K562 (cell line): ENCODE results near the gene PLEKHS1. TPM values are rescaled to one million over a fixed set of nuclear protein-coding genes. Genes with fewer than 3 reads are reported as not detected.

Experiments
- ATAC-seq: fragments of 200-7000 bp; cut with Tn5 transposase; 3 replicates; pipeline ENCODE4 v1.9.1; 2020; ENCODE audit warnings: moderate library complexity
- BruUV-seq: library from RNA; stranded (reverse); fragments of 400-500 nt; replicated peaks from 2 replicates; lab custom pipeline; 2021; lab: Mats Ljungman, UMichigan
- CTCF ChIA-PET: fragments of 300-600 bp; formaldehyde crosslinking; extraction: SDS; loops from one replicate; lab custom pipeline; 2021; ENCODE audit warnings: low intra/inter-chr PET ratio; lab: Yijun Ruan, JAX
- POLR2A ChIA-PET: fragments of 300-600, 350-650 bp; sonication (Branson Sonifier 250); formaldehyde crosslinking; extraction: SDS; loops from one replicate; lab custom pipeline; 2021; ENCODE audit warnings: antibody characterized with exemption, inconsistent platforms; lab: Yijun Ruan, JAX
- DNase-seq, 4 experiments: peaks; one replicate each; pipeline versions ENCODE4 v3.0.0 to v3.0.0-alpha.2; 2011 to 2018; ENCODE audit warnings: low spot score in 3 of 4, mixed read lengths in 3 of 4; ENCODE audit errors: extremely low read depth in 1 of 4
- FAIRE-seq: peaks from 2 replicates; lab custom pipeline; 2011; peaks lifted over from hg19 to GRCh38; lab: Jason Lieb, UNC
- H2AFZ ChIP-seq: 2 replicates; pipeline ENCODE4 v1.6.0; 2011; ENCODE audit warnings: low read depth, low read length, control low read depth, inconsistent platforms
- H3K27ac ChIP-seq: fragments of 200-600 bp; 3 replicates; pipeline ENCODE4 v1.8.0; 2011; ENCODE audit warnings: low read depth, mild to moderate bottlenecking, control low read depth, inconsistent platforms, low read length, moderate library complexity, mixed read lengths; ENCODE audit errors: extremely low read depth
- H3K27me3 ChIP-seq, 2 experiments: fragments of 300-600 bp in 1 of 2; 2 replicates in 1 of 2; 3 replicates in 1 of 2; pipeline versions ENCODE4 v1.6.0 to v1.8.0; 2011; ENCODE audit warnings: inconsistent platforms in 2 of 2, low read length in 2 of 2, mild to moderate bottlenecking in 1 of 2, mixed read lengths in 1 of 2, moderate library complexity in 1 of 2; ENCODE audit not compliant: control insufficient read depth in 2 of 2, insufficient read depth in 2 of 2
- H3K36me3 ChIP-seq: fragments of 300-600 bp; 3 replicates; pipeline ENCODE4 v1.8.0; 2011; ENCODE audit warnings: mild to moderate bottlenecking, low read length, inconsistent platforms; ENCODE audit not compliant: control insufficient read depth, insufficient read depth
- H3K4me1 ChIP-seq, 2 experiments: fragments of 200-600 bp in 1 of 2; replicated peaks in 1 of 2; 2 replicates in 1 of 2; 3 replicates in 1 of 2; pipeline versions ENCODE4 v1.5.1 to v1.8.0; 2011; ENCODE audit warnings: inconsistent platforms in 2 of 2, low read length in 2 of 2, mild to moderate bottlenecking in 1 of 2, mixed read lengths in 1 of 2, moderate library complexity in 1 of 2; ENCODE audit not compliant: control insufficient read depth in 2 of 2, insufficient read depth in 2 of 2
- H3K4me2 ChIP-seq: 2 replicates; pipeline ENCODE4 v1.6.1; 2011; ENCODE audit warnings: low read length, control low read depth, inconsistent platforms, mixed read lengths; ENCODE audit not compliant: insufficient read depth
- H3K4me3 ChIP-seq: fragments of 200-600 bp; sonication (generic), shearing (Covaris generic); 2 replicates; pipeline ENCODE4 v1.5.1; 2016; ENCODE audit warnings: control low read depth, inconsistent platforms
- H3K79me2 ChIP-seq: fragments of 200-600 bp; 3 replicates; pipeline ENCODE4 v1.8.0; 2011; ENCODE audit warnings: low read length, inconsistent platforms; ENCODE audit not compliant: control insufficient read depth, insufficient read depth
- H3K9ac ChIP-seq, 2 experiments: 2 replicates each; pipeline versions ENCODE4 v1.6.0 to v1.6.1; 2011; ENCODE audit warnings: low read depth in 2 of 2, low read length in 2 of 2, control low read depth in 1 of 2, inconsistent platforms in 1 of 2, mild to moderate bottlenecking in 1 of 2, mixed read lengths in 1 of 2; ENCODE audit not compliant: insufficient read depth in 1 of 2
- H3K9me1 ChIP-seq: one replicate; pipeline ENCODE4 v1.6.0; 2011; ENCODE audit warnings: inconsistent platforms, mild to moderate bottlenecking, low read length, moderate library complexity; ENCODE audit not compliant: control insufficient read depth, insufficient read depth
- H3K9me3 ChIP-seq: replicated peaks from 2 replicates; pipeline ENCODE4 v1.5.1; 2011; ENCODE audit warnings: low read depth, low read length, inconsistent platforms; ENCODE audit not compliant: control insufficient read depth, insufficient read depth
- H4K20me1 ChIP-seq: replicated peaks from 2 replicates; pipeline ENCODE4 v1.6.1; 2011; ENCODE audit warnings: low read length, inconsistent platforms, mixed read lengths; ENCODE audit not compliant: control insufficient read depth, insufficient read depth
- ATF4 ChIP-seq: fragments of 450-650 bp; formaldehyde crosslinking; IDR thresholded peaks from 2 replicates; pipeline ENCODE4 v1.4.0; 2022; ENCODE audit warnings: mild to moderate bottlenecking, moderate library complexity
- CREBBP ChIP-seq: IDR thresholded peaks from one replicate; pipeline ENCODE4 v1.6.1; 2012; ENCODE audit warnings: low read depth, mild to moderate bottlenecking, control low read depth, inconsistent platforms, low read length
- CTCF ChIP-seq, 3 experiments: IDR thresholded peaks in 2 of 3; conservative IDR thresholded peaks in 1 of 3; 2 replicates each; pipeline ENCODE4 v1.5.1; 2011 to 2012; ENCODE audit warnings: low read length in 3 of 3, mild to moderate bottlenecking in 3 of 3, control low read depth in 2 of 3, improper control_type of control experiment in 1 of 3, inconsistent platforms in 1 of 3, low read depth in 1 of 3, mixed read lengths in 1 of 3, moderate library complexity in 1 of 3; ENCODE audit not compliant: insufficient read depth in 2 of 3
- NFATC3 ChIP-seq: fragments of 450-650 bp; IDR thresholded peaks from 2 replicates; pipeline ENCODE4 v1.6.1; 2017; ENCODE audit warnings: mild to moderate bottlenecking
- WGBS: fragments of 100-300 bp; shearing (Covaris generic); methylation state at CpG from one replicate; pipeline ENCODE4 v1.1.6; 2016; ENCODE audit warnings: low coverage, mixed read lengths; ENCODE audit not compliant: insufficient coverage; ENCODE audit errors: missing lambda C conversion rate; 5-methylcytosine and 5-hydroxymethylcytosine counted together
- in situ Hi-C: fragments of 300-500 bp; cut with MboI; formaldehyde crosslinking; loops from 4 replicates; pipeline ENCODE4 v1.15.0; 2018; ENCODE audit warnings: inconsistent platforms, mixed read lengths
- intact Hi-C: fragments of 100-400 bp; cut with micrococcal nuclease; formaldehyde crosslinking; loops from 2 replicates; pipeline ENCODE4 v1.14.2; 2022
- polyA plus RNA-seq, 8 experiments: library from polyadenylated mRNA; depleted of rRNA in 4 of 8; stranded (reverse) in 5 of 8; unstranded in 3 of 8; fragments of >200 nt; fragmentation: Nextera tagmentation in 2 of 8; fragmentation: Illumina TruSeq in 1 of 8; extraction: Ambion mirVana in 2 of 8; extraction: Trizol in 1 of 8; gene quantifications; 2 replicates each; pipeline versions ENCODE4 v1.2.1 to v1.2.3, GENCODE V29; 2011 to 2014; ENCODE audit warnings: inconsistent platforms in 1 of 8, missing spikeins in 1 of 8
- total RNA-seq, 7 experiments: library from RNA; depleted of rRNA in 6 of 7; stranded (reverse); fragments of >200 nt in 6 of 7; fragmentation: Illumina TruSeq in 2 of 7; extraction: Trizol in 2 of 7; gene quantifications; 2 replicates each; pipeline versions ENCODE4 v1.2.1 to v1.2.3, GENCODE V29; 2011 to 2021; ENCODE audit warnings: low replicate concordance in 1 of 7

PLEKHS1 gene
- total and polyA plus RNA-seq, 9 of the 15 experiments (the other 6 are each of a cell fraction or from before 2014, with no cell fraction given): not detected

GRCh38 chr10:113709221-113709838 lies 42.2 kb upstream of the PLEKHS1 start:
- 0% methylated on average over 3 of the region's 8 CpGs for WGBS
- DNase-seq (no peak), FAIRE-seq (no peak), ATAC-seq (no peak)
- no peak overlapping the region for H3K4me3 ChIP-seq
- no peak overlapping the region for H3K4me2 ChIP-seq
- H3K9ac ChIP-seq: no peak overlapping the region
- H3K4me1 ChIP-seq: no peaks in the 10 kb centered on the region; a peak in 1 of 5 replicates
- in situ Hi-C loops: loop anchor here (10.0 kb wide), 1 partner anchor 395 kb away; no protein-coding TSS in a partner anchor
- CTCF ChIA-PET: no interaction called here
- H3K9me1 ChIP-seq: no peaks in the 10 kb centered on the region
- no TSS peak for BruUV-seq
- H3K36me3 ChIP-seq: no peaks in the 10 kb centered on the region
- H3K79me2 ChIP-seq: no peaks in the 10 kb centered on the region
- POLR2A ChIA-PET: no interaction called here
- intact Hi-C loops: loop anchor here (10.0 kb wide), 1 partner anchor 595 kb away; no protein-coding TSS in a partner anchor
- H4K20me1 ChIP-seq: no peaks in the 10 kb centered on the region
- H2AFZ ChIP-seq: no peak overlapping the region
- peaks cover 5 to 21% of the 10 kb centered on the region in 2 experiments; a peak in 3 of 5 replicates for H3K27me3 ChIP-seq
- H3K9me3 ChIP-seq: no peaks in the 10 kb centered on the region
- no peak for TF ChIP-seq CTCF (IDR thresholded peaks at IDR 0.05 in 2 of 3, conservative IDR thresholded peaks at IDR 0.05 in 1 of 3; ENCODE audit: insufficient read depth in 2 of 3, low read depth in 1 of 3, low read length in 3 of 3)
- TF ChIP-seq NFATC3: no peak
- no peak for TF ChIP-seq CREBBP
- TF ChIP-seq ATF4: no peak
- no peak overlapping the region for H3K27ac ChIP-seq
